Common myeloid progenitor, CD34-positive (primary cell): ENCODE data around the gene STAT2. TPM values are rescaled to one million over a fixed set of nuclear protein-coding genes. Genes with fewer than 3 reads are reported as not detected.
"Not testable (repeated sequence)": the region's sequence is repeated elsewhere in the genome, so short reads cannot be mapped to it uniquely, and the experiment has no call there.

ENCODE experiments used
- CTCF ChIA-PET: fragments of 350-600 bp; sonication (Branson Sonifier 250); formaldehyde crosslinking; loops from one replicate; lab custom pipeline; 2021; ENCODE audit warnings: antibody characterized with exemption; lab: Charles Lee
- POLR2A ChIA-PET: fragments of 350-600 bp; sonication (Branson Sonifier 250); formaldehyde crosslinking; loops from one replicate; lab custom pipeline; 2021; ENCODE audit warnings: antibody characterized with exemption; lab: Charles Lee
- DNase-seq, 3 donors: peaks; one replicate each; pipeline versions ENCODE4 v3.0.0 to v3.0.0-alpha.2; 2013
- H3K27ac ChIP-seq, 2 experiments: 1 replicate in 1 of 2; 2 replicates in 1 of 2; pipeline ENCODE4 v1.7.0; 2013; ENCODE audit warnings: inconsistent platforms in 2 of 2, low read length in 2 of 2, mild to moderate bottlenecking in 2 of 2, low read depth in 1 of 2, moderate library complexity in 1 of 2; ENCODE audit not compliant: severe bottlenecking in 2 of 2, insufficient read depth in 1 of 2, poor library complexity in 1 of 2
- H3K27me3 ChIP-seq, 5 experiments: replicated peaks in 2 of 5; 1 replicate in 3 of 5; 2 replicates in 2 of 5; pipeline versions ENCODE4 v1.6.1 to v1.7.0; 2013; ENCODE audit warnings: low read length in 4 of 5, mild to moderate bottlenecking in 2 of 5, moderate library complexity in 2 of 5, inconsistent platforms in 1 of 5; ENCODE audit not compliant: insufficient read depth in 5 of 5, control insufficient read depth in 4 of 5
- H3K36me3 ChIP-seq, 4 experiments: 1 replicate in 2 of 4; 2 replicates in 2 of 4; pipeline versions ENCODE4 v1.6.1 to v1.7.0; 2013; ENCODE audit warnings: low read length in 3 of 4, control low read depth in 1 of 4, mild to moderate bottlenecking in 1 of 4; ENCODE audit not compliant: control insufficient read depth in 4 of 4, insufficient read depth in 4 of 4
- H3K4me1 ChIP-seq, 4 experiments: 1 replicate in 3 of 4; 2 replicates in 1 of 4; pipeline versions ENCODE4 v1.6.1 to v1.7.1; 2013; ENCODE audit warnings: low read length in 3 of 4, mild to moderate bottlenecking in 3 of 4, control low read depth in 1 of 4, inconsistent platforms in 1 of 4, moderate library complexity in 1 of 4; ENCODE audit not compliant: control insufficient read depth in 4 of 4, insufficient read depth in 4 of 4; ENCODE audit errors: control extremely low read depth in 1 of 4
- H3K4me3 ChIP-seq, 7 experiments: 1 replicate in 4 of 7; 2 replicates in 3 of 7; pipeline versions ENCODE4 v1.5.1 to v1.7.0; 2013; ENCODE audit warnings: mild to moderate bottlenecking in 7 of 7, low read length in 6 of 7, moderate library complexity in 6 of 7, inconsistent platforms in 2 of 7, low read depth in 2 of 7, control low read depth in 1 of 7; ENCODE audit not compliant: insufficient read depth in 4 of 7, control insufficient read depth in 1 of 7; ENCODE audit errors: extremely low read depth in 1 of 7
- H3K9me3 ChIP-seq, 5 experiments: 1 replicate in 4 of 5; 2 replicates in 1 of 5; pipeline versions ENCODE4 v1.6.1 to v1.7.1; 2013; ENCODE audit warnings: low read length in 4 of 5, mild to moderate bottlenecking in 2 of 5, inconsistent platforms in 1 of 5, low read depth in 1 of 5, moderate library complexity in 1 of 5; ENCODE audit not compliant: control insufficient read depth in 4 of 5, insufficient read depth in 2 of 5; ENCODE audit errors: control extremely low read depth in 1 of 5
- WGBS: methylation state at CpG from one replicate; pipeline ENCODE4 v1.1.5; 2013; ENCODE audit not compliant: insufficient coverage; 5-methylcytosine and 5-hydroxymethylcytosine counted together
- polyA plus RNA-seq: library from polyadenylated mRNA; unstranded; fragments of 120-200 nt; gene quantifications from one replicate; pipeline ENCODE4 v1.2.1, GENCODE V29; 2013

STAT2 gene
- 72.5 TPM for polyA plus RNA-seq

DNA sequence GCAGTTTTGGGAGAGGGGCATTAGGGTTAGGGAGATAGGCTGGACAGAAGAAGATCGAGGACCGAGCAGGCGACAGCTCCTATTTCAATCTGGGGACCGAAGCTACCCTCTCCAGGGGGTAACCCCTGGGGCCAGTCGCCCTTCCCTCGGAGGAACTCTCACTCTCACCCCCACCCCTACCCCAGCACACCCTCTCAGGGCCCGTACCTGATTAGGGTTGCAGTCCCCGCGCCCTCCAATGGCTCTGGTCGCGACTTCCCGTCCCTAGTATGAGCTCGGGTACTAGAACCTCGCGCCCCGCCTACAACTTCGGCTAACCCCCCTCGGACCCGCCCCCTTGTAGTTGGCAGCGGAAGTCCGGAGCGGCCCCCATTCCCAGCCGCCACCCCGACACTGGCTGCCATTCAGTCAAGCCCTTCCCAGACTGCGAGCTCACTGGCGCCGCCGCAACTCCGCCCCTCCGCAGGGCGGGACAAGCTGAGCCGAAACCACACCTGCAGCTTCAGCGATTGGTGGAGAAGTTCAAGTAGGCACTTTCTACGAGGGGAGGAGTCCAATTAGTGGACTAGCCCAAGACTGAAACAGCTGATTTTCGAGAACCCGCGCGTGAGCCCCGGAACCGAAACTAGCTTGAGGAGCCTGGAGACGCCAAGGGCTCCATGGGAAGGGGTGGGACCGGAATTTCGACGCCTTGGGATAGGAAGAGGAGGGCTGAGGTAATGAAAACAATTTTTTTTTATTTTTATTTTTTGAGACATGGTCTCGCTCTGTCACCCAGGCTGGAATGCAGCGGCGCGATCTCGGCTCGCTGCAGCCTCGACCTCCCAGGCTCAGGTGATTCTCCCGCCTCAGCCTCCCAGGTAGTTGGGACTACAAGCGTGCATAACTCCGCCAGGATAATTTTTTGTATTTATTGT, at the start of gene STAT2:
Gene STAT2, minus strand, starts transcription at position 257 of the 917 bp plus-strand sequence. CDS start 3,536 bp downstream, outside the sequence.
- Histone ChIP-seq H3K27me3 (no peaks in the 10 kb centered on the region), H3K9me3 (no peaks in the 10 kb centered on the region), H3K36me3 (peaks cover 5 to 13% (median 13%) of the 10 kb centered on the region in 4 experiments), H3K4me1 (peaks cover 14 to 19% (median 16%) of the 10 kb centered on the region in 4 experiments), H3K27ac (peak within 1 kb of the TSS; percentile 64 to 88), H3K4me3 (peak within 1 kb of the TSS; percentile 60 to 99 (median 96))
- ChIA-PET POLR2A (interaction anchor here (1.2 to 1.5 kb wide), 6 partner anchors 13 to 44 kb away, joined by 3 to 9 read pairs (median 7); partner anchors contain the start of genes CNPY2, IL23A and PAN2), CTCF (interaction anchor here (0.7 to 2.8 kb wide), 12 partner anchors 11 to 113 kb away, joined by 3 to 9 read pairs (median 5); partner anchors contain the start of genes CNPY2 and PAN2)
- DNase-seq, result peak; percentile 100
- under 1% methylated on average over 47 of the region's 54 CpGs for WGBS

DNA sequence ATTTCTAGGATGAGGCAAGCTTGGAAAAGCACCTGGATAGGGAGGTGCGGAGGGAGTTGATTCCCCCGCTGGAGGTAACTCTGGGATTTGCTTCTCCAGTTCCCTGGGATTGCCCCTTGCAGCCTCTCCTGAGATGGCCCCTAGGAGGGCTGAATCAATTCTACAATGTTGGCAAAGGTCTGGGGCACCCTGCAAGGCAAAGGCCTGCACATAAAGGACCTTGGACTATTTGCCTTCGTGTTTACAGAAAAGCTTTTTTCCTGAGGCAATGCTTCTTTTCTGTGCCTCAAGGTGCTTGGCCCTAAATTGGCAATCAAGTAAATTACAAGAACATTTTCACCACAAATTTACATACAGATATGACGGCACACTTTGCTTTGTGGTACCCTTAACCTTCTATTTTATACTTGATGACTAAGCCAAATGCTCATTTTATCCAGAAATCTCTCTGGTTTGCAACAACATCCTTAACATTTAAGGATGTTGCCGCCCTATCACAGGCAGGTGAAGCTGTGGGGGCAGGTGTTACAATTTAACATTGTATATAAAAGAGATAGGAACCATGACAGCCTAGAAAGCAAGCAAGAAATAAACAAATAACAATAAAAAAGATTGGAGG, 49.0 kb upstream of the STAT2 start:
- DNase-seq, result no peak
- CTCF ChIA-PET, result interaction anchor here (0.7 to 2.4 kb wide), 2 partner anchors 9 to 14 kb away, joined by 3 to 6 read pairs; no protein-coding TSS in a partner anchor
- no peaks in the 10 kb centered on the region for H3K4me1 ChIP-seq
- H3K4me3 ChIP-seq, result no peak overlapping the region
- peaks cover 0 to 6% (median 0%) of the 10 kb centered on the region in 4 experiments for H3K36me3 ChIP-seq
- H3K27me3 ChIP-seq, result no peaks in the 10 kb centered on the region
- H3K27ac ChIP-seq, result no peak overlapping the region
- no peaks in the 10 kb centered on the region for H3K9me3 ChIP-seq
- 96% methylated on average over 4 of the region's 5 CpGs for WGBS
- POLR2A ChIA-PET, result no interaction called here

DNA sequence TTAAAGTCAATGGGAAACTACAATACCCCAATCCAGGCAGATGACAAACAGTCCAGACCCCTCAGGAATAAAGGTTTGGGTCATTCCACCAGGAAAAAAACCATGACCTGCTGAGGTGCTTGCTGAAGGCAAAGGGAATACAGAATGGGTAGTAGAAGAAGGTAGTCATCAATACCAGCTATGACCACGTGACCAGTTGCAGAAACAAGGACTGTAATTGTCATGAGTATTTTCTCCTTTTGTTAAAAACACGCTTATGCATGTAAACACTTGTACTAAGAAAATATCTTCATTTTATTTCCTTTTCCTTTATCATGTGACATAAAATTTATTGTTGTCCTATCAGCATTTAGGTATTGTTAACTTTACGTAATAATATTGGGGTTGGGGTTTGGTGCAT, 44.3 kb upstream of the STAT2 start:
- H3K4me3 ChIP-seq, H3K27me3 ChIP-seq, H3K4me1 ChIP-seq, DNase-seq, POLR2A ChIA-PET, H3K36me3 ChIP-seq, CTCF ChIA-PET, H3K9me3 ChIP-seq, H3K27ac ChIP-seq: not testable (repeated sequence)
- no CpG with 5 or more reads among the region's 3 CpGs for WGBS

DNA sequence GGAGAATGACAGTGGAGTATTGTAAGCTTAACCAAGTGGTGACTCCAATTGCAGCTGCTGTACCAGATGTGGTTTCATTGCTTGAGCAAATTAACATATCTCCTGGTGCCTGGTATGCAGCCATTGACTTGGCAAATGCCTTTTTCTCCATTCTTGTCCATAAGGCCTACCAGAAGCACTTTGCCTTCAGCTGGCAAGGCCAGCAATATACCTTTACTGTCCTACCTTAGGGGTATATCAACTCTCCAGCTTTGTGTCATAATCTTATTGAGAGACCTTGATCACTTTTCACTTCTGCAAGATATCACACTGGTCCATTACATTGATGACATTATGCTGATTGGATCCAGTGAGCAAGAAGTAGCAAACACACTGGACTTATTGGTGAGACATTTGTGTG, 41.7 kb upstream of the STAT2 start:
- POLR2A ChIA-PET, H3K36me3 ChIP-seq, H3K4me3 ChIP-seq, H3K27ac ChIP-seq, DNase-seq, H3K27me3 ChIP-seq, H3K4me1 ChIP-seq, H3K9me3 ChIP-seq, CTCF ChIA-PET: not testable (repeated sequence)

DNA sequence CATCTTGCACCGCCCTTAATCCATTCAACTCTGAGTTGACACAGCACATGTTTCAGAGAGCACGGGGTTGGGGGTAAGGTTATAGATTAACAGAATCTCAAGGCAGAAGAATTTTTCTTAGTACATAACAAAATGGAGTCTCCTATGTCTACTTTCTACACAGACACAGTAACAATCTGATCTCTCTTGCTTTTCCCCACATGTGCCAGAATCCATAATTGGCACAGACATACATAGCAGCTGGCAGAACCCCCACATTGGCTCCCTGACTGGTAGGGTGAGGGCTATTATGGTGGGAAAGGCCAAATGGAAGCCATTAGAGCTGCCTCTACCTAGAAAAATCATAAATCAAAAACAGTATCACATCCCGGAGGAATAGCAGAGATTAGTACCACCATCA, 41.2 kb upstream of the STAT2 start:
- H3K4me1 ChIP-seq, H3K27ac ChIP-seq, H3K27me3 ChIP-seq, H3K4me3 ChIP-seq, DNase-seq, H3K36me3 ChIP-seq, POLR2A ChIA-PET, H3K9me3 ChIP-seq, CTCF ChIA-PET: not testable (repeated sequence)
- WGBS, result no CpG with 5 or more reads among the region's 3 CpGs

DNA sequence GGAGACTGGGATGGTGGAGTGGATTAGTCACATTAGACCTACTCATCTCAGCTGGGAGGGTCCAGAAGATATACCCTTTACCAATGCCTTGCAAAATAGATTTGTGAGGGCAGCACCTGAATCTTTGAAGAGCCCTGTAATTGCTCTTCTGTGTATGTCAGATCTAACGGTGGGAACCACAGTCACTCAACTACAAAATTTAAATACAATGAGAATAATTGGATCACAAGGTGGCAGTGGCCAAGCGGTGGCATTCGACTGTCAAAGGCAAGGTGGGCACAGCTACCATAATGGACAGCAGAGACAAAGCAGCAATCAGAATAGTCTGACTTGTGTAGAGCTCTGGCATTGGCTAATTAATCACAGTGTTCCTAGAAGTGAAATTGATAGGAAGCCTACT, 39.6 kb upstream of the STAT2 start:
- DNase-seq, H3K36me3 ChIP-seq, H3K4me3 ChIP-seq, H3K27me3 ChIP-seq, H3K27ac ChIP-seq, H3K9me3 ChIP-seq, H3K4me1 ChIP-seq, POLR2A ChIA-PET, CTCF ChIA-PET: not testable (repeated sequence)
- 100% methylated on average over 2 of the region's 3 CpGs for WGBS

DNA sequence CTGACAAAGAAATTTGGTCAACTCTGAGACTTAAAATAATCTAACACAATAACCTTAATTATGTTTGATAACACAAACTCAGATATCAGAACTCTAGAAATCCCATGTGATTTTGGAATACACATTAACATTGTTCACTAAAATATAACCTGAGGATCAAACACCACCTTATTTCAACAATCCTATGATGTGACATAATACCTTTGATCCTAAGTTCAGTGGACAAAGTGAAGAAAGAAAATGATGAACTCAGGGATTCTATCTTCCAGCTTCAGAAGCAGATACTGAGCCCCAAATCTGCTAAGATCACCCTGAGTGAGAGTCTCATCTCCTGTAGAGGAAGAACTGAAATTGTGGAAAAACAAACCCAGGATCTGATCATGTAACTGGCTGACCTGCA, 38.4 kb upstream of the STAT2 start:
- peaks cover 0 to 5% (median 3%) of the 10 kb centered on the region in 5 experiments for H3K9me3 ChIP-seq
- CTCF ChIA-PET, result interaction anchor here (0.6 to 2.0 kb wide), 3 partner anchors 9 to 38 kb away, joined by 3 to 6 read pairs (median 4); no protein-coding TSS in a partner anchor
- H3K36me3 ChIP-seq, result no peaks in the 10 kb centered on the region
- no peaks in the 10 kb centered on the region for H3K4me1 ChIP-seq
- H3K27ac ChIP-seq, result no peak overlapping the region
- POLR2A ChIA-PET, result no interaction called here
- H3K27me3 ChIP-seq, result no peaks in the 10 kb centered on the region
- no peak overlapping the region for H3K4me3 ChIP-seq
- DNase-seq, result no peak
